ENCODE data around the gene DUOX1.

DUOX1 gene

GRCh38 chr15:45095661-45096060 is 34.1 kb upstream of the DUOX1 start:
- Histone ChIP-seq H3K79me2 (ENCODE audit: insufficient read depth, low read length) (no peaks in the 10 kb centered on the region), H3K4me1 (ENCODE audit: insufficient read depth, low read length) (no peaks in the 10 kb centered on the region), H3K27ac (ENCODE audit: low read length) (no peak overlapping the region), H3K4me2 (ENCODE audit: insufficient read depth, low read length) (no peak overlapping the region), H2AFZ (ENCODE audit: low read depth, low read length) (no peak overlapping the region), H3K4me3 (ENCODE audit: low read depth in 1 of 2, low read length in 2 of 2) (no peak overlapping the region), H3K36me3 (ENCODE audit: insufficient read depth, low read length) (no peaks in the 10 kb centered on the region), H3K9ac (ENCODE audit: low read depth, low read length) (no peak overlapping the region), H4K20me1 (ENCODE audit: insufficient read depth, low read length) (no peaks in the 10 kb centered on the region), H3K9me3 (ENCODE audit: insufficient read depth, low read length, severe bottlenecking) (no peaks in the 10 kb centered on the region), H3K27me3 (ENCODE audit: insufficient read depth, low read length, poor library complexity) (peaks cover 9% of the 10 kb centered on the region)
- ATAC-seq (ENCODE audit: insufficient read depth, low read depth) (no peak), DNase-seq (no peak)
- no peak for TF ChIP-seq EZH2 (IDR thresholded peaks at IDR 0.05; ENCODE audit: borderline replicate concordance, low read depth, low read length, severe bottlenecking)
- TF ChIP-seq CTCF (IDR thresholded peaks at IDR 0.05; ENCODE audit: borderline replicate concordance, extremely low read depth, low read length, poor library complexity, severe bottlenecking) = no peak

GRCh38 chr15:45097466-45097865 is 32.3 kb upstream of the DUOX1 start:
- no peak overlapping the region for H2AFZ ChIP-seq (ENCODE audit: low read depth, low read length)
- H3K4me2 ChIP-seq (ENCODE audit: insufficient read depth, low read length) = no peak overlapping the region
- H3K36me3 ChIP-seq (ENCODE audit: insufficient read depth, low read length) = no peaks in the 10 kb centered on the region
- no peak overlapping the region for H3K27ac ChIP-seq (ENCODE audit: low read length)
- H4K20me1 ChIP-seq (ENCODE audit: insufficient read depth, low read length) = no peaks in the 10 kb centered on the region
- H3K79me2 ChIP-seq (ENCODE audit: insufficient read depth, low read length) = no peaks in the 10 kb centered on the region
- ATAC-seq (ENCODE audit: insufficient read depth, low read depth) = no peak
- no peak overlapping the region for H3K4me3 ChIP-seq (ENCODE audit: low read depth in 1 of 2, low read length in 2 of 2)
- H3K4me1 ChIP-seq (ENCODE audit: insufficient read depth, low read length) = no peaks in the 10 kb centered on the region
- no peaks in the 10 kb centered on the region for H3K9me3 ChIP-seq (ENCODE audit: insufficient read depth, low read length, severe bottlenecking)
- TF ChIP-seq CTCF (IDR thresholded peaks at IDR 0.05; ENCODE audit: borderline replicate concordance, extremely low read depth, low read length, poor library complexity, severe bottlenecking) = no peak
- TF ChIP-seq EZH2 (IDR thresholded peaks at IDR 0.05; ENCODE audit: borderline replicate concordance, low read depth, low read length, severe bottlenecking) = no peak
- no peak overlapping the region for H3K9ac ChIP-seq (ENCODE audit: low read depth, low read length)
- no peaks in the 10 kb centered on the region for H3K27me3 ChIP-seq (ENCODE audit: insufficient read depth, low read length, poor library complexity)
- DNase-seq = no peak

GRCh38 chr15:45099549-45100165 is 30.1 kb upstream of the DUOX1 start:
- Histone ChIP-seq H3K4me1 (ENCODE audit: insufficient read depth, low read length) (no peaks in the 10 kb centered on the region), H3K9ac (ENCODE audit: low read depth, low read length) (no peak overlapping the region), H3K4me3 (ENCODE audit: low read depth in 1 of 2, low read length in 2 of 2) (no peak overlapping the region), H3K4me2 (ENCODE audit: insufficient read depth, low read length) (no peak overlapping the region), H4K20me1 (ENCODE audit: insufficient read depth, low read length) (no peaks in the 10 kb centered on the region), H3K27ac (ENCODE audit: low read length) (no peak overlapping the region), H3K36me3 (ENCODE audit: insufficient read depth, low read length) (no peaks in the 10 kb centered on the region), H3K79me2 (ENCODE audit: insufficient read depth, low read length) (no peaks in the 10 kb centered on the region), H3K9me3 (ENCODE audit: insufficient read depth, low read length, severe bottlenecking) (no peaks in the 10 kb centered on the region), H3K27me3 (ENCODE audit: insufficient read depth, low read length, poor library complexity) (peaks cover 4% of the 10 kb centered on the region), H2AFZ (ENCODE audit: low read depth, low read length) (no peak overlapping the region)
- DNase-seq = no peak
- TF ChIP-seq CTCF (IDR thresholded peaks at IDR 0.05; ENCODE audit: borderline replicate concordance, extremely low read depth, low read length, poor library complexity, severe bottlenecking) = no peak
- no peak for TF ChIP-seq EZH2 (IDR thresholded peaks at IDR 0.05; ENCODE audit: borderline replicate concordance, low read depth, low read length, severe bottlenecking)
- ATAC-seq (ENCODE audit: insufficient read depth, low read depth) = no peak
